IPS DF 19.7 (cell line): ENCODE data around the gene HACL1.
"Not testable (repeated sequence)": the region's sequence is repeated elsewhere in the genome, so short reads cannot be mapped to it uniquely, and the experiment has no call there.

ENCODE experiments used
- DNase-seq: peaks from one replicate; pipeline ENCODE4 v3.0.0-alpha.2; 2013; ENCODE audit warnings: low read depth, low spot score

The HACL1 gene

GRCh38 chr3:15630646-15631350 is 29.4 kb upstream of the HACL1 start:
- no peak for DNase-seq

- peak; percentile 56 for DNase-seq
Measured at GRCh38 chr3:15629860-15630597, 28.7 kb upstream of the HACL1 start.

- no peak for DNase-seq
Measured at GRCh38 chr3:15628967-15629366, 27.6 kb upstream of the HACL1 start.

GRCh38 chr3:15623535-15624440 is 22.4 kb upstream of the HACL1 start:
- DNase-seq, result no peak

- not testable (repeated sequence) for DNase-seq
Measured at GRCh38 chr3:15619659-15620464, 18.5 kb upstream of the HACL1 start.

- no peak for DNase-seq
Measured at GRCh38 chr3:15616053-15616452, 14.7 kb upstream of the HACL1 start.

GRCh38 chr3:15614958-15615357 is 13.6 kb upstream of the HACL1 start:
- no peak for DNase-seq

- no peak for DNase-seq
Measured at GRCh38 chr3:15612001-15612400, 10.6 kb upstream of the HACL1 start.

GRCh38 chr3:15611018-15611417 is 9.6 kb upstream of the HACL1 start:
- DNase-seq, result no peak

GRCh38 chr3:15610082-15610759 is 8.9 kb upstream of the HACL1 start:
- DNase-seq, result no peak

- DNase-seq, result no peak
Measured at GRCh38 chr3:15606434-15606891, 5.1 kb upstream of the HACL1 start.

- not testable (repeated sequence) for DNase-seq
Measured at GRCh38 chr3:15604584-15604983, 3.2 kb upstream of the HACL1 start.

- DNase-seq, result not testable (repeated sequence)
Measured at GRCh38 chr3:15602816-15603215, 1.4 kb upstream of the HACL1 start.

- DNase-seq, result no peak
Measured at GRCh38 chr3:15602146-15602536, 772 bp upstream of the HACL1 start.

- no peak for DNase-seq
Measured at GRCh38 chr3:15601046-15601398, 347 bp downstream of the HACL1 start.

GRCh38 chr3:15595955-15596354 is 5.4 kb downstream of the HACL1 start:
- DNase-seq, result no peak

- no peak for DNase-seq
Measured at GRCh38 chr3:15592968-15593367, 8.4 kb downstream of the HACL1 start.

GRCh38 chr3:15591928-15592327 is 9.4 kb downstream of the HACL1 start:
- no peak for DNase-seq

- no peak for DNase-seq
Measured at GRCh38 chr3:15591242-15591641, 10.1 kb downstream of the HACL1 start.

GRCh38 chr3:15585111-15585845 is 16.1 kb downstream of the HACL1 start:
- DNase-seq, result no peak
